Mucosa of rectum (tissue), 2 donors: Measurements from ENCODE around the gene MTMR3.

Experiments used
- H3K27ac ChIP-seq, 2 donors: one replicate each; pipeline ENCODE4 v1.7.0; 2013; ENCODE audit warnings: inconsistent platforms in 2 of 2, low read depth in 2 of 2, low read length in 2 of 2
- H3K27me3 ChIP-seq, 2 donors: one replicate each; pipeline ENCODE4 v1.7.0; 2013; ENCODE audit warnings: low read length in 2 of 2; ENCODE audit not compliant: control insufficient read depth in 2 of 2, insufficient read depth in 2 of 2
- H3K36me3 ChIP-seq, 2 donors: one replicate each; pipeline ENCODE4 v1.7.0; 2013; ENCODE audit warnings: low read length in 2 of 2; ENCODE audit not compliant: control insufficient read depth in 2 of 2, insufficient read depth in 2 of 2
- H3K4me1 ChIP-seq, 2 donors: one replicate each; pipeline ENCODE4 v1.7.0; 2013; ENCODE audit warnings: low read length in 2 of 2, mild to moderate bottlenecking in 1 of 2; ENCODE audit not compliant: control insufficient read depth in 2 of 2, insufficient read depth in 2 of 2
- H3K4me3 ChIP-seq, 2 donors: one replicate each; pipeline ENCODE4 v1.7.0; 2013; ENCODE audit warnings: low read length in 2 of 2
- H3K9ac ChIP-seq, 2 donors: one replicate each; pipeline ENCODE4 v1.7.0; 2013; ENCODE audit warnings: low read length in 2 of 2, low read depth in 1 of 2, mild to moderate bottlenecking in 1 of 2
- H3K9me3 ChIP-seq, 2 donors: one replicate each; pipeline ENCODE4 v1.7.0; 2013; ENCODE audit warnings: low read length in 2 of 2; ENCODE audit not compliant: control insufficient read depth in 2 of 2
- donor health status: healthy.
- donor health status: Normal muscosa, but diverticular disease.

Gene MTMR3

DNA sequence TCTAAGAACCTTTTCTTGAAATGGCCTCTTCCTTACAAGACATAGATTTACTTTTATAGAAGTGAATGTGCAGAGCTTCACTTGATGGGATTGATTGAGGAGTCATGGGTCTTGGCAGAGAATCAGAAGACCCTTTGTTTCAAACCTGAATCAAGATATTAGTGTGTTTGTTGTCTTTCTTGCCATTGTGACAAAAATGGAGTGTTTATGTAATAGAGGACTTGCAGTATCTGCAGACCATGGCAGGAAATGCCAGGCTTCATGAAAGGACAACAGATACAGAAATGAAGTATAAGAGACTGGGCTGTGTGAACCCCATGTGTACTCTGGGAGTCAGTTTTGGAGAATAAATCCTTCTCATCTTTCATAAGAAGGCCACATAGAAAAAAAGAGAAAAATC, 124.4 kb downstream of the MTMR3 start:
- Histone ChIP-seq H3K27ac (no peak overlapping the region), H3K9me3 (no peaks in the 10 kb centered on the region), H3K9ac (no peak overlapping the region), H3K27me3 (no peaks in the 10 kb centered on the region), H3K4me1 (peaks cover 3 to 11% of the 10 kb centered on the region in 2 donors), H3K36me3 (peaks cover 40 to 54% of the 10 kb centered on the region in 2 donors), H3K4me3 (no peak overlapping the region)

DNA sequence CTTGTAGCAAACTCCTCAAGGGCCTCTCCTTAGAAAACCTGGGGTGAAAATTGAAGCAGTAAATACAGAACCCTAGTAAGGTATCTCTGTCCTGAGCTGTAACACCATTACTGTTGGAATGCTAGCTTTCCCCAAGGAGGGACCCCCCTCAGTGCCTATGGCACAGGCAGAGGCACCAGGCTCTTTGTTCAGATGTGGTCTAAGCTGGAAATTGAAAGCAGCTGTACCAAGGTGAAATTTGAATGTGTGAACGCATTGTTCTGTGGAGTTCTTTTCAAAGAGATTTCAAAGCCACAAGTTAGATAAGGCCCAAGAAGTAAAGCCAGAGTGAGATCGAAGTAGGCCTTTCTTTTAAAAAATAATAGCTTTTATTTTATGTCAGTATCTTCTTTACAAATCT, 125.4 kb downstream of the MTMR3 start:
- Histone ChIP-seq H3K9me3 (no peaks in the 10 kb centered on the region), H3K36me3 (peaks cover 46 to 63% of the 10 kb centered on the region in 2 donors), H3K27ac (no peak overlapping the region), H3K4me3 (no peak overlapping the region), H3K27me3 (no peaks in the 10 kb centered on the region), H3K9ac (no peak overlapping the region), H3K4me1 (peaks cover 0 to under 1% of the 10 kb centered on the region in 2 donors)

DNA sequence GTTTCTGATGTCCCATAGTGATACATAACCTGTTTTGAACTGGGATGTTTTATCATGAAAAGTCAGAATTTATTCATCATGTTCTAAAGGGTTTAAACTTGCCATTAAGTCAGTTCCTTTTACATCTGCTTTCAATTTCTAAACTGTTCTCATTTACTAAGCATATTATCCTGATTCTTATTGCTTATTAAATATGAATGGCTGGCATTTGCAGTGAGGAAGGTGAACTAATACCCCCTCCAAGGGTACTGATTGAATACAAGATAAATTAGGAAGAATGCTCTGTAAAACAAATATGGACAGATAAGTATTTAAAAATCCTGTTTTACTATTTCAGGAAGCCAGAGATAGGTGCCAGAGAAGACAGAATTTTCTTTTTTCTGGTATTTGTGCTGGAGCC, 126.5 kb downstream of the MTMR3 start:
- no peak overlapping the region for H3K9ac ChIP-seq
- no peaks in the 10 kb centered on the region for H3K9me3 ChIP-seq
- peaks cover 0 to under 1% of the 10 kb centered on the region in 2 donors for H3K4me1 ChIP-seq
- H3K27me3 ChIP-seq = no peaks in the 10 kb centered on the region
- H3K27ac ChIP-seq = no peak overlapping the region
- no peak overlapping the region for H3K4me3 ChIP-seq
- H3K36me3 ChIP-seq = peaks cover 51 to 68% of the 10 kb centered on the region in 2 donors

DNA sequence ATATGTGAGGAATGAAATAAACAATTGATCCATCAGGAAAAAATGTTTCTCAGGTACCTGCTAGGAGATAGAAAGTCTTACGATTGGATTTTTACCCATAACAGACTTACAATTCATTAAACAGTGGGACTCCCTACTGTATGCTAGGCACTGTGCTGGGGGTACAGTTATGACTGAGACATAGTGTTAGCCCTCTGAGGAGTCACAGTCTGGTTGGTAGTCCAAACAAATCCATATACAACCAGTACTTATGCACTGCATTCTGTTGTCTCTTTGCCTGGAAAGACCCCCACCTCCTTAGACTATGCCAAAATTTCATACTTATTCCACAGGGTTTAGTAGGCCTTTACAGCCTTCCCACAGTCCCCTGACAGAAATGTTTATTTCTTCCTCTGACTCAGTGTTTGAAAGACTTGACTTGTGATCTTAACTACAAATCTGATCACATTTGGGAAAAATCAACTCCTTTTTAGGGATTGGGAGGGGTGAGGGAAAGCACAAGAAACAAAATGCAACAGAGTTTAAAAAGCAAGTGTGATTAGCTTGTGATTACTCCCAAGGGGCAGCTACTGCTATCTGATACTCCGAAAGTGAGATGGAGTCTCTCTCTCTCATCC, 127.9 kb downstream of the MTMR3 start:
- no peak overlapping the region for H3K4me3 ChIP-seq
- H3K4me1 ChIP-seq = peaks cover 0 to 2% of the 10 kb centered on the region in 2 donors
- H3K27ac ChIP-seq = no peak overlapping the region
- no peaks in the 10 kb centered on the region for H3K9me3 ChIP-seq
- H3K27me3 ChIP-seq = no peaks in the 10 kb centered on the region
- peaks cover 62 to 75% of the 10 kb centered on the region in 2 donors for H3K36me3 ChIP-seq
- no peak overlapping the region for H3K9ac ChIP-seq

DNA sequence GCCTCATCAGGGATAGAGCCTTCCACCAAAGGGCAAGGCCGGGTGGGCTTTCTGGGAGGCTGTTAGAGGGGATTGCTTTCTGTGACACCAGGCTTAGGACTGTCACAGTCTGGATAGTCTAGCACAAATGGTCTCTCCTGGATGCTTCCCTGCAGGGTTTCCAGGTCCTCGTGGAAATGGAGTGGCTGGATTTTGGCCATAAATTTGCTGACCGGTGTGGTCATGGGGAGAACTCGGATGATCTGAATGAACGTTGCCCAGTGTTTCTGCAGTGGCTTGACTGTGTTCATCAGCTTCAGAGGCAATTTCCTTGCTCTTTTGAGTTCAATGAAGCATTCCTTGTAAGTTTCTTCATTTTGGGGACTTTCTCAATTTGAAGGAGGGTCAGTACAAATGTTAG, 130.2 kb downstream of the MTMR3 start:
- Histone ChIP-seq H3K27ac (no peak overlapping the region), H3K36me3 (peaks cover 70 to 83% of the 10 kb centered on the region in 2 donors), H3K9ac (no peak overlapping the region), H3K27me3 (no peaks in the 10 kb centered on the region), H3K4me1 (peaks cover 0 to 2% of the 10 kb centered on the region in 2 donors), H3K9me3 (no peaks in the 10 kb centered on the region), H3K4me3 (no peak overlapping the region)

DNA sequence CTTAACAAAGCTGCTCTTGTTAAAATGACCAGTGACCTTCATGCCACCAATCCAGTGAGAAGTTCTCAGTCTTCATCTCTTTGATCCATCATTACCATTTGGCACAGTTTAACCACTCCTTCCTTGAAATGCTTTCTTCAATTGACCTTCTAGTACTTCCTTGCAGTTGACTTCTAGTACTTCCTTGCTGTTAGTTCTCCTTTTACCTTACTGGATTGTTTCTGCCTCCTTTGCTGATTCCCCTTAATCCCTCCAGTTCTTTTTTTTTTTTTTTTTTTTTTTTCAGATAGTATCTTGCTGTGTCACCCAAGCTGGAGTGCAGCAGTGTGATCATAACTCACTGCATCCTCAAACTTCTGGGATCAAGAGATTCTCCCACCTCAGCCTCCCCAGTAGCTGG, 131.3 kb downstream of the MTMR3 start:
- no peaks in the 10 kb centered on the region for H3K27me3 ChIP-seq
- peaks cover 72 to 75% of the 10 kb centered on the region in 2 donors for H3K36me3 ChIP-seq
- no peak overlapping the region for H3K27ac ChIP-seq

DNA sequence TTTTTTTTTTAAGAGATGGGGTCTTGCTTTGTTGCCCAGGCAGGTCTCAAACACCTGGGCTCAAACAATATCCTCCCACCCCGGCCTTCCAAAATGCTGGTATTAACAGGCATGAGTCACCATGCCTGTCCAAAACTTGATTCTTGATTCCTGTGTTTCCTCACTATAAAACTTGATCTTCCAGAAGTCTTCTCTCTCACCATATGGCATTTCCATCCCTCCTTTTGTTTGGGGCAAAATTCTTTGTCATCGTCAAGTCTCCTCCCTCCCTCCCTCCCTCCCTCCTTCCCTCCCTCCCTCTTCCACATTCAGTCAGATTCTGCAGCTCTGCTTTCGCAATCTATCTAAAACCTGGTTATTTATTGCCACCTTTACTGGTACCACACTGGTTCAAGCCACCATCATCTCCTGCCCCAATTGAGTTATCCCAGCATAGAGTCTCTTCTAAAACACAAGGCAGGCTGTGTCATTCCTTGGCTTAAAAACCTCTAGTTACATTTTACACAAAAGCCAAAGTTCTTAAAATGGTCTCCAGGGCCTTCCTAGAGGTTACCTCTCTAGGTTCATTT, 132.3 kb downstream of the MTMR3 start:
- Histone ChIP-seq H3K9ac (no peak overlapping the region), H3K9me3 (no peaks in the 10 kb centered on the region), H3K4me1 (peaks cover 0 to 2% of the 10 kb centered on the region in 2 donors), H3K36me3 (peaks cover 75 to 77% of the 10 kb centered on the region in 2 donors), H3K27me3 (no peaks in the 10 kb centered on the region), H3K27ac (no peak overlapping the region), H3K4me3 (no peak overlapping the region)

More for the DNA sequence above, 131.3 kb downstream of the MTMR3 start:
- no peaks in the 10 kb centered on the region for H3K9me3 ChIP-seq
- no peak overlapping the region for H3K4me3 ChIP-seq
- no peak overlapping the region for H3K9ac ChIP-seq
- peaks cover 0 to 2% of the 10 kb centered on the region in 2 donors for H3K4me1 ChIP-seq

DNA sequence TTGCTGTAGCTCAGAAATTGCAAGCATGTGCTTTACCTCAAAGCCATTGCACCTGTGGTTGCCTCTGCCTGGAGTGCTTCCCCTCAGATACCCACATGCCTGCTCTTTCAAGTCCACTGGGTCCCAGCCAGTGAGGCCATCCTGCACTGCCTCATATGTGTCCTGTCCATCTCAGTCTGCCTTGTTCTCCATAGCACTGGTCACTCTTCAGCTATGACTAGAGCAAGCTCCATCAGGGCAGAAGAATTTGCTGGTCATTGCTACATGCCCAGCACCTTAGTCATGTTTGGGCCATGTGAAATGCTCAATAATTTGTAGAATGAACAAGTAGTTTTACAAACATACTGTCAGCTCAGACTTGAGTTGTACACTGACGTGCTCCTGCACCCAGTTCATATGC, 132.9 kb downstream of the MTMR3 start:
- H3K4me1 ChIP-seq = peaks cover 0 to 2% of the 10 kb centered on the region in 2 donors
- H3K27ac ChIP-seq = no peak overlapping the region
- H3K27me3 ChIP-seq = no peaks in the 10 kb centered on the region
- peaks cover 78 to 81% of the 10 kb centered on the region in 2 donors for H3K36me3 ChIP-seq
- H3K4me3 ChIP-seq = no peak overlapping the region
- H3K9ac ChIP-seq = no peak overlapping the region
- no peaks in the 10 kb centered on the region for H3K9me3 ChIP-seq

DNA sequence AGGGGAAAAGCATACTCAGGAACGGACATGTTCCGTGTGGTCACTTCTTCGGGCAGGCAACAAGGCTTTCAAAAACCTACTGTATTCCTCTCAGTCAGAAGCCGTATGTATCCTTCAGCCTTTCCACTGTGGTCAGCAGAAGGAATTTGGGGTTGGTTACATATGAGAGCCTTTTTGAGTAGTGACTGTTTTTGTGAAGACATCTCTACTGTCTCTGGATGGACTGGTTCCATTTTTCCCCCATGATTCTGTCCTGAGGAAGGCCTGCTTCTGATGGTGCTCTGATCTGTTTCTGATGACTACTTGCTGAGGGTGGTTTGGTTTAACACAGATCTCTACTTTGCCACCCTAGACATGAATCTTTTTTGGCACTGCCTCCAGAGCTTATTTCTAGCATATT, 133.6 kb downstream of the MTMR3 start:
- Histone ChIP-seq H3K36me3 (peaks cover 85% of the 10 kb centered on the region in 2 donors), H3K4me1 (peaks cover 0 to 2% of the 10 kb centered on the region in 2 donors), H3K27me3 (no peaks in the 10 kb centered on the region), H3K4me3 (no peak overlapping the region), H3K9me3 (no peaks in the 10 kb centered on the region), H3K9ac (no peak overlapping the region), H3K27ac (no peak overlapping the region)

DNA sequence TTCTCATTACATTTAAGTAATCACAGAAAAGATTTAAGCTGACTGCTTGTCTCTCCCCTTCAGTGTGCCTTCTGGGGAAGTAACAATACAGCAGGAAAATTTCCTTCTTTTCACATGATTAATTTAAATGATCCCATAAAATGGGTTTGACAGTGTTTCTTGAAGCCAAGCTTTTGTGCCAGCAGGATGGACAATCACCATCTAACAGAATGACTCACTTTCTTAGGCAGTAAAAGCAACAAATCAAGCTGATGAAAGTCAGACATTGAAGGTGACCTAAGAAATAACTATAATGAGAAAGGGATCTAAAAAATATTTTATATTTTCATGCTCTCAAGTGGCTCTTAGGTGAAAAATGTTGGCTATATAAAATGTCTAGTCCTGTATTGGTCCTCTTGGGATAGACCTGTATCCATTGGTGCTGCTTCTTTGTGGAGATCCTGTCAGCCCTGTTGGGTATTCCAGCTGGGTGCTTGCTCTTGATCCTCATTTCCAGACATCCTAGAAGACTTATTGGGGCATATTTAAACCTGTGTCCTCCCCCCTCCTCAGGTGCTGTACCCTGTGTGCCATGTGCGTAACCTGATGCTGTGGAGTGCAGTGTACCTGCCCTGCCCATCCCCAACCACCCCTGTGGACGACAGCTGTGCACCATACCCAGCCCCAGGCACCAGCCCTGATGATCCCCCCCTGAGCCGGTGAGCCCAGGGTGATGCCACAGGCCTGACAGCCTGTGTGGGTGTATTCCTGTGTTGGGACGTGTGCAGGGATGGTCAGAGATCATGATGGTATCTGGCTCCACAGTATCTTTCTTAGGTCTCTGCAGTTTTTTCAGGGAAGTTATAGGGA, 134.6 kb downstream of the MTMR3 start:
- Histone ChIP-seq H3K27ac (no peak overlapping the region), H3K27me3 (no peaks in the 10 kb centered on the region), H3K9me3 (no peaks in the 10 kb centered on the region), H3K9ac (no peak overlapping the region), H3K4me1 (peaks cover 0 to 2% of the 10 kb centered on the region in 2 donors), H3K36me3 (peaks cover 86 to 91% of the 10 kb centered on the region in 2 donors), H3K4me3 (no peak overlapping the region)
